Measurements from ENCODE around the gene WFDC13.

- TF ChIP-seq CTCF (IDR thresholded peaks at IDR 0.05) (no peak), POLR2A (IDR thresholded peaks at IDR 0.05) (no peak)
Observed at GRCh38 chr20:45735988-45736387, 34.1 kb downstream of the WFDC13 start.

Data from tibial nerve (tissue), 3 donors.